HepG2 (cell line): ENCODE results near the gene NLGN4X. TPM values are rescaled to one million over a fixed set of nuclear protein-coding genes. Genes with fewer than 3 reads are reported as not detected.

ENCODE experiments used
- ATAC-seq: fragments of 200-7000 bp; cut with Tn5 transposase; 3 replicates; pipeline ENCODE4 v1.9.1; 2020; ENCODE audit warnings: mild to moderate bottlenecking, moderate library complexity
- BruUV-seq: library from RNA; stranded (reverse); fragments of 400-500 nt; replicated peaks from 2 replicates; lab custom pipeline; 2021; lab: Mats Ljungman, UMichigan
- CTCF ChIA-PET: fragments of 300-600 bp; formaldehyde crosslinking; extraction: SDS; loops from one replicate; lab custom pipeline; 2021; ENCODE audit warnings: low total read pairs, inconsistent platforms, low intra/inter-chr PET ratio; lab: Yijun Ruan, JAX
- POLR2A ChIA-PET: fragments of 350-600 bp; sonication (Branson Sonifier 250); formaldehyde crosslinking; loops from one replicate; lab custom pipeline; 2020; ENCODE audit warnings: antibody characterized with exemption, inconsistent platforms; lab: Yijun Ruan, JAX
- DNase-seq: peaks from one replicate; pipeline ENCODE4 v3.0.0-alpha.2; 2015; ENCODE audit warnings: low spot score
- FAIRE-seq: peaks from 3 replicates; lab custom pipeline; 2011; peaks lifted over from hg19 to GRCh38; lab: Jason Lieb, UNC
- H2AFZ ChIP-seq: one replicate; pipeline ENCODE4 v1.6.1; 2011; ENCODE audit warnings: low read length, inconsistent platforms
- H3K27ac ChIP-seq: fragments of 300-600 bp; 3 replicates; pipeline ENCODE4 v1.8.0; 2011; ENCODE audit warnings: mixed run types, mild to moderate bottlenecking, mixed read lengths, low read length, inconsistent platforms; ENCODE audit not compliant: insufficient read depth; ENCODE audit errors: extremely low read length
- H3K27me3 ChIP-seq, 2 experiments: fragments of 200-600 bp in 1 of 2; 2 replicates in 1 of 2; 3 replicates in 1 of 2; pipeline versions ENCODE4 v1.6.0 to v1.8.0; 2011; ENCODE audit warnings: low read length in 2 of 2, mild to moderate bottlenecking in 2 of 2, moderate library complexity in 2 of 2, inconsistent platforms in 1 of 2; ENCODE audit not compliant: insufficient read depth in 2 of 2, control insufficient read depth in 1 of 2
- H3K36me3 ChIP-seq, 2 experiments: fragments of 200-600 bp in 1 of 2; replicated peaks in 1 of 2; 2 replicates in 1 of 2; 3 replicates in 1 of 2; pipeline versions ENCODE4 v1.5.1 to v1.8.0; 2011; ENCODE audit warnings: low read length in 2 of 2, inconsistent platforms in 1 of 2; ENCODE audit not compliant: insufficient read depth in 2 of 2, control insufficient read depth in 1 of 2
- H3K4me1 ChIP-seq: 2 replicates; pipeline ENCODE4 v1.5.1; 2012; ENCODE audit warnings: low read length, inconsistent platforms; ENCODE audit not compliant: insufficient read depth
- H3K4me2 ChIP-seq: 2 replicates; pipeline ENCODE4 v1.6.0; 2011; ENCODE audit warnings: low read depth, low read length, inconsistent platforms
- H3K4me3 ChIP-seq, 3 experiments: fragments of 200-600 bp in 1 of 3; sonication (generic), shearing (Covaris generic) in 1 of 3; replicated peaks in 1 of 3; 2 replicates each; pipeline ENCODE4 v1.5.1; 2011 to 2016; ENCODE audit warnings: low read length in 3 of 3, inconsistent platforms in 2 of 3, low read depth in 2 of 3, mild to moderate bottlenecking in 2 of 3, control low read depth in 1 of 3, mixed read lengths in 1 of 3; ENCODE audit not compliant: insufficient read depth in 1 of 3
- H3K79me2 ChIP-seq: one replicate; pipeline ENCODE4 v1.6.1; 2011; ENCODE audit warnings: low read length, inconsistent platforms; ENCODE audit not compliant: insufficient read depth
- H3K9ac ChIP-seq: 2 replicates; pipeline ENCODE4 v1.6.0; 2011; ENCODE audit warnings: mild to moderate bottlenecking, low read depth, low read length, inconsistent platforms; ENCODE audit not compliant: insufficient read depth
- H3K9me3 ChIP-seq: 2 replicates; pipeline ENCODE4 v1.5.1; 2012; ENCODE audit warnings: mild to moderate bottlenecking, low read length
- H4K20me1 ChIP-seq: 2 replicates; pipeline ENCODE4 v1.6.0; 2011; ENCODE audit warnings: inconsistent platforms, mild to moderate bottlenecking, low read length, moderate library complexity; ENCODE audit not compliant: insufficient read depth
- ATF1 ChIP-seq: IDR thresholded peaks from 2 replicates; pipeline ENCODE4 v1.6.1; 2016; ENCODE audit warnings: mild to moderate bottlenecking, control low read depth
- ELK4 ChIP-seq: sonication (generic); formaldehyde crosslinking; IDR thresholded peaks from 2 replicates; pipeline ENCODE4 v1.9.0; 2021; ENCODE audit warnings: missing genetic modification reagents, borderline replicate concordance
- FOXJ3 ChIP-seq: sonication (generic); formaldehyde crosslinking; IDR thresholded peaks from 2 replicates; pipeline ENCODE4 v1.4.0; 2020; ENCODE audit warnings: missing genetic modification reagents, mild to moderate bottlenecking, borderline replicate concordance
- IKZF5 ChIP-seq: IDR thresholded peaks from 2 replicates; pipeline ENCODE4 v1.6.1; 2018; ENCODE audit warnings: missing genetic modification reagents, mild to moderate bottlenecking, missing compliant biosample characterization
- NBN ChIP-seq: fragments of 450-650 bp; conservative IDR thresholded peaks from 2 replicates; pipeline ENCODE4 v1.6.1; 2017
- NFKB2 ChIP-seq: sonication (generic); formaldehyde crosslinking; IDR thresholded peaks from 2 replicates; pipeline ENCODE4 v1.4.0; 2020; ENCODE audit warnings: missing genetic modification reagents, borderline replicate concordance
- RAD51 ChIP-seq: fragments of 450-650 bp; IDR thresholded peaks from 2 replicates; pipeline ENCODE4 v1.6.1; 2016; ENCODE audit warnings: borderline replicate concordance
- SUZ12 ChIP-seq: fragments of 150-350 bp; IDR thresholded peaks from 2 replicates; pipeline ENCODE4 v1.6.1; 2014; ENCODE audit warnings: low read depth, low read length
- TBL1XR1 ChIP-seq: fragments of 150-350 bp; IDR thresholded peaks from 2 replicates; pipeline ENCODE4 v1.6.1; 2014; ENCODE audit warnings: borderline replicate concordance, low read length; ENCODE audit not compliant: partially characterized antibody
- THAP11 ChIP-seq: IDR thresholded peaks from 2 replicates; pipeline ENCODE4 v1.6.1; 2016; ENCODE audit warnings: missing biosample characterization, missing genetic modification reagents
- ZC3H13 ChIP-seq: sonication (generic); formaldehyde crosslinking; IDR thresholded peaks from 2 replicates; pipeline ENCODE4 v1.8.1; 2023; ENCODE audit warnings: mild to moderate bottlenecking, missing genetic modification reagents, moderate library complexity
- ZFP37 ChIP-seq: sonication (generic); formaldehyde crosslinking; IDR thresholded peaks from 2 replicates; pipeline ENCODE4 v1.4.0; 2020; ENCODE audit warnings: missing genetic modification reagents, borderline replicate concordance
- ZNF569 ChIP-seq: sonication (generic); formaldehyde crosslinking; IDR thresholded peaks from 2 replicates; pipeline ENCODE4 v1.5.0; 2020; ENCODE audit warnings: mild to moderate bottlenecking, missing genetic modification reagents, moderate library complexity, borderline replicate concordance
- ZNF678 ChIP-seq: sonication (generic); formaldehyde crosslinking; IDR thresholded peaks from 2 replicates; pipeline ENCODE4 v1.4.0; 2020; ENCODE audit warnings: mild to moderate bottlenecking, missing genetic modification reagents
- ZNF782 ChIP-seq: sonication (generic); formaldehyde crosslinking; IDR thresholded peaks from 2 replicates; pipeline ENCODE4 v1.4.0; 2020; ENCODE audit warnings: missing genetic modification reagents, mild to moderate bottlenecking, borderline replicate concordance
- ZSCAN30 ChIP-seq: sonication (generic); formaldehyde crosslinking; IDR thresholded peaks from 2 replicates; pipeline ENCODE4 v1.5.0; 2020; ENCODE audit warnings: mild to moderate bottlenecking, missing genetic modification reagents
- WGBS: methylation state at CpG from one replicate; pipeline ENCODE4 v1.1.6; 2017; ENCODE audit warnings: low lambda C conversion rate; 5-methylcytosine and 5-hydroxymethylcytosine counted together
- in situ Hi-C: cut with HindIII; loops from 2 replicates; pipeline ENCODE4 v1.10.0; 2017; ENCODE audit warnings: low pct_unique_long_range_greater_than_20kb; ENCODE audit not compliant: extremely low pct_ligation_motif_present
- intact Hi-C: fragments of 100-400 bp; cut with micrococcal nuclease; formaldehyde crosslinking; loops from one replicate; pipeline ENCODE4 v1.10.0; 2022; ENCODE audit not compliant: unreplicated experiment
- polyA plus RNA-seq, 8 experiments: library from polyadenylated mRNA; depleted of rRNA in 3 of 8; stranded (reverse) in 7 of 8; unstranded in 1 of 8; fragments of >200 nt; fragmentation: Illumina TruSeq in 4 of 8; extraction: Trizol in 4 of 8; gene quantifications; 2 replicates each; pipeline versions ENCODE4 v1.2.1 to v1.2.3, GENCODE V29; 2011 to 2016; ENCODE audit warnings: low read depth in 4 of 8, missing spikeins in 1 of 8, mixed read lengths in 1 of 8; ENCODE audit not compliant: insufficient read depth in 1 of 8
- total RNA-seq, 5 experiments: library from RNA; depleted of rRNA; stranded (reverse); fragments of >200 nt; fragmentation: Illumina TruSeq; extraction: Trizol; gene quantifications; 2 replicates each; pipeline ENCODE4 v1.2.3, GENCODE V29; 2016; ENCODE audit warnings: low read depth in 1 of 5

The NLGN4X gene
- total and polyA plus RNA-seq, 2 of the 13 experiments (the other 11 are each of a cell fraction or from before 2014, with no cell fraction given) = not detected

- H2AFZ ChIP-seq = no peak overlapping the region
- H3K36me3 ChIP-seq = no peaks in the 10 kb centered on the region
- WGBS = 8% methylated on average over 3 of the region's 3 CpGs
- ChIA-PET CTCF (no interaction called here), POLR2A (no interaction called here)
- H3K4me2 ChIP-seq = no peak overlapping the region
- no peaks in the 10 kb centered on the region for H3K4me1 ChIP-seq
- no TSS peak for BruUV-seq
- H3K79me2 ChIP-seq = no peaks in the 10 kb centered on the region
- H3K4me3 ChIP-seq = no peak overlapping the region
- no peaks in the 10 kb centered on the region for H4K20me1 ChIP-seq
- intact Hi-C loops = no loop called here
- in situ Hi-C loops = no loop called here
- no peak overlapping the region for H3K9ac ChIP-seq
- no peak for TF ChIP-seq FOXJ3
- no peak for TF ChIP-seq RAD51
- TF ChIP-seq IKZF5 (CRISPR knock-in tag) = no peak
- no peak for TF ChIP-seq NBN
- no peak for TF ChIP-seq ZSCAN30 (CRISPR knock-in tag)
- no peak for TF ChIP-seq ATF1 (CRISPR knock-in tag)
- no peak for TF ChIP-seq ZNF569 (CRISPR knock-in tag)
- no peak for TF ChIP-seq ZNF678 (CRISPR knock-in tag)
- no peak for TF ChIP-seq SUZ12
- TF ChIP-seq NFKB2 (CRISPR knock-in tag) = no peak
- no peak for TF ChIP-seq TBL1XR1
- TF ChIP-seq THAP11 (CRISPR knock-in tag) = no peak
- TF ChIP-seq ELK4 (CRISPR knock-in tag) = no peak
- no peak for TF ChIP-seq ZNF782 (CRISPR knock-in tag)
- TF ChIP-seq ZC3H13 (CRISPR knock-in tag) = no peak
- no peak for TF ChIP-seq ZFP37
- no peaks in the 10 kb centered on the region for H3K9me3 ChIP-seq
- DNase-seq = no peak
- no peak for ATAC-seq
- no peaks in the 10 kb centered on the region for H3K27me3 ChIP-seq
- H3K27ac ChIP-seq = no peak overlapping the region
- FAIRE-seq = no peak
These were observed 271.2 kb downstream of the NLGN4X start for GRCh38 chrX:5957506-5957905.
